Adrenal gland (tissue), 5 donors: ENCODE measurements around the gene COL5A1.

ENCODE experiments used
- POLR2A ChIP-seq, 2 donors: fragments of 450-650 bp; IDR thresholded peaks; one replicate each; pipeline ENCODE4 v1.6.1; 2017; ENCODE audit warnings: antibody characterized with exemption in 2 of 2, mild to moderate bottlenecking in 2 of 2, moderate library complexity in 1 of 2
- TF ChIP-seq, protein P1 (sequence below), 6 experiments: fragments of 450-650 bp in 4 of 6; fragments of 200-600 bp in 2 of 6; sonication (generic) in 1 of 6; IDR thresholded peaks; 1 replicate in 5 of 6; 2 replicates in 1 of 6; pipeline versions ENCODE4 v1.5.1 to v1.8.0; 2016 to 2021; ENCODE audit warnings: antibody characterized with exemption in 6 of 6, mild to moderate bottlenecking in 2 of 6, moderate library complexity in 1 of 6
- donor health status: DM: no; HTN: no; CAD: no.

DNA sequence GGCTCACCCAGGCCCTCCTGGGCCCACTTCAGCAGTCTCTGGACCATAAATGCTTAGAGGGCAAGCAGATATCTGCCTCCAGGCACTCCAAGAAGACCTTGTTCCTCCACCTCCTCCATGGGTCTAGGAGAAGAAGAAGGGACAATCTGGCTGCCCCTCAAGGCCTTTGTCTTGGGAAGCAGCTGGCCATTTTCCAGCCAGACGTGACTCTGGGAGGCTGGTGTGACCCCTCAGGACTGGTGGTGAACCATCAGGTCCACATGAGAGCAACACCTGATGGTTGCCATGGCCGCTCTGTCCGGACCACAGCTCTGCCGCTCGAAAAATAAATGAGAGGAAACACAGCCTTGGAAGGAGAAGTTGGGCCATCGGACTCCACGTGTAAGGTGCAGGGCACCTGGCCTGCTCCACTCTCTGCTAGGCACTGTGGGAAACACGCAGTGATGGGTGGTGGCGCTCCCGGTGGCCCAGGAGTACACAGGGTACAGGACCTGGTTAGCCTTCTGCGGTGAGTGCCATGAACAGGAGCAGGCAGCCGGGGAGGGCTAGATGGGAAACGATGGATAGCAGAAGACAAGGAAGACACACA lies 3.0 kb upstream of the COL5A1 start:
- TF ChIP-seq, protein P1, sequence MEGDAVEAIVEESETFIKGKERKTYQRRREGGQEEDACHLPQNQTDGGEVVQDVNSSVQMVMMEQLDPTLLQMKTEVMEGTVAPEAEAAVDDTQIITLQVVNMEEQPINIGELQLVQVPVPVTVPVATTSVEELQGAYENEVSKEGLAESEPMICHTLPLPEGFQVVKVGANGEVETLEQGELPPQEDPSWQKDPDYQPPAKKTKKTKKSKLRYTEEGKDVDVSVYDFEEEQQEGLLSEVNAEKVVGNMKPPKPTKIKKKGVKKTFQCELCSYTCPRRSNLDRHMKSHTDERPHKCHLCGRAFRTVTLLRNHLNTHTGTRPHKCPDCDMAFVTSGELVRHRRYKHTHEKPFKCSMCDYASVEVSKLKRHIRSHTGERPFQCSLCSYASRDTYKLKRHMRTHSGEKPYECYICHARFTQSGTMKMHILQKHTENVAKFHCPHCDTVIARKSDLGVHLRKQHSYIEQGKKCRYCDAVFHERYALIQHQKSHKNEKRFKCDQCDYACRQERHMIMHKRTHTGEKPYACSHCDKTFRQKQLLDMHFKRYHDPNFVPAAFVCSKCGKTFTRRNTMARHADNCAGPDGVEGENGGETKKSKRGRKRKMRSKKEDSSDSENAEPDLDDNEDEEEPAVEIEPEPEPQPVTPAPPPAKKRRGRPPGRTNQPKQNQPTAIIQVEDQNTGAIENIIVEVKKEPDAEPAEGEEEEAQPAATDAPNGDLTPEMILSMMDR (IDR thresholded peaks at IDR 0.05): no peak
- no peak for TF ChIP-seq POLR2A (IDR thresholded peaks at IDR 0.05)
